ENCODE measurements around the gene SLAIN1. TPM values are rescaled to one million over a fixed set of nuclear protein-coding genes. Genes with fewer than 3 reads are reported as not detected.

The SLAIN1 gene
- total RNA-seq, 2 experiments from 2014 or later = 41.2 to 42.5 TPM

DNA sequence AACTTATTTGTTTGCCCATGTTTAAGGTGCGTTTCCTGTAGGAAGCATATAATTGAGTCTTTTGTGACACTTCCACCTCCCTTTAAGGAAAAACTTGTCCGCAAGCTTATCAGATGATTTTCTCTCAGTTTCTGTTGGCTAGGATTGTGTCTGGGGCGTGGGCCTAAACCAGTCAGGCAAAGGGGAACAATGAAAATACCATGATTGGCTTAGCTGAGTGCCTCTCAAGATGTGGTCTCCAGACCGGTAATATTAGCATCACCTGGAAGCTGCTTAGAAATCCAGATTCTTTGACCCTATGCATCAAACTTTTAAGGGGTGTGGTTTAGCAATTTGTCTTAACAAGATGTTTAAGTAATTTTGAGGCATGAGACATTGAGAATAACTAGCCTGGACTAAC is 20.0 kb downstream of the SLAIN1 start:
- no peak overlapping the region for H3K27ac Mint-ChIP-seq
- Histone ChIP-seq H3K9me3 (ENCODE audit: control insufficient read depth in 1 of 2, insufficient read depth in 1 of 2, low read length in 2 of 2) (no peaks in the 10 kb centered on the region), H3K36me3 (ENCODE audit: insufficient read depth, low read length) (peaks cover 17% of the 10 kb centered on the region), H3K27me3 (ENCODE audit: control insufficient read depth in 1 of 2, insufficient read depth in 2 of 2, low read length in 2 of 2) (no peaks in the 10 kb centered on the region), H3K27ac (ENCODE audit: low read depth in 1 of 2, low read length in 2 of 2) (no peak overlapping the region), H3K4me1 (ENCODE audit: insufficient read depth, low read length) (no peaks in the 10 kb centered on the region), H3K4me3 (ENCODE audit: low read length) (no peak overlapping the region)
- CTCF ChIA-PET = interaction anchor here (1.8 kb wide), 1 partner anchor 23 kb away, joined by 4 read pairs; no protein-coding TSS in a partner anchor
- ATAC-seq (ENCODE audit: poor library complexity) (no peak), DNase-seq (no peak)
- no peaks in the 10 kb centered on the region for H3K9me3 Mint-ChIP-seq
- no peaks in the 10 kb centered on the region for H3K27me3 Mint-ChIP-seq
- TF ChIP-seq, protein P1, sequence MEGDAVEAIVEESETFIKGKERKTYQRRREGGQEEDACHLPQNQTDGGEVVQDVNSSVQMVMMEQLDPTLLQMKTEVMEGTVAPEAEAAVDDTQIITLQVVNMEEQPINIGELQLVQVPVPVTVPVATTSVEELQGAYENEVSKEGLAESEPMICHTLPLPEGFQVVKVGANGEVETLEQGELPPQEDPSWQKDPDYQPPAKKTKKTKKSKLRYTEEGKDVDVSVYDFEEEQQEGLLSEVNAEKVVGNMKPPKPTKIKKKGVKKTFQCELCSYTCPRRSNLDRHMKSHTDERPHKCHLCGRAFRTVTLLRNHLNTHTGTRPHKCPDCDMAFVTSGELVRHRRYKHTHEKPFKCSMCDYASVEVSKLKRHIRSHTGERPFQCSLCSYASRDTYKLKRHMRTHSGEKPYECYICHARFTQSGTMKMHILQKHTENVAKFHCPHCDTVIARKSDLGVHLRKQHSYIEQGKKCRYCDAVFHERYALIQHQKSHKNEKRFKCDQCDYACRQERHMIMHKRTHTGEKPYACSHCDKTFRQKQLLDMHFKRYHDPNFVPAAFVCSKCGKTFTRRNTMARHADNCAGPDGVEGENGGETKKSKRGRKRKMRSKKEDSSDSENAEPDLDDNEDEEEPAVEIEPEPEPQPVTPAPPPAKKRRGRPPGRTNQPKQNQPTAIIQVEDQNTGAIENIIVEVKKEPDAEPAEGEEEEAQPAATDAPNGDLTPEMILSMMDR (IDR thresholded peaks at IDR 0.05) = no peak
- H3K4me3 Mint-ChIP-seq = no peak overlapping the region
- intact Hi-C loops (cut with DNase I, micrococcal nuclease) = no loop called here
- peaks cover 73% of the 10 kb centered on the region for H3K4me1 Mint-ChIP-seq (ENCODE audit: low read depth)
- H3K36me3 Mint-ChIP-seq (ENCODE audit: low read depth) = peaks cover 41% of the 10 kb centered on the region
- POLR2A ChIA-PET = no interaction called here

DNA sequence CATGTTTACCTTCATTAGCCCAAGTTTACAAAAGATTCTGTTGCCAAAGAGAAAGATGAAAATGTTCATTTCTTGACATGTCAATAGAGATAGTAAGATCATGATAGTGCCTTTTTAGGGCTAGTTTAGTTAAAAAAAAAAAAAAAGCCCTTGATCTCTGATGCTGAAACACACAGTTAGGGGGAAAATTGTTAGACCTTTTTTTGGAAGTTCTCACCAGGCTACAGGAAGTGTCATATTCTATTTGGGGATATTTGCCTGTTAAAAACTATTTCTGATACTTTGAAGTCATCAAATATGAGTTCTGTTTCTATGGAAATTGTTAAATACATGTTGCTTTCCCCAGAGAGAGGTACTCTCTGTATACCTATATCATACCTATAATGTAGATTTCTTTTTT is 21.6 kb downstream of the SLAIN1 start:
- H3K27me3 Mint-ChIP-seq = no peaks in the 10 kb centered on the region
- Histone ChIP-seq H3K4me3 (ENCODE audit: low read length) (no peak overlapping the region), H3K9me3 (ENCODE audit: control insufficient read depth in 1 of 2, insufficient read depth in 1 of 2, low read length in 2 of 2) (no peaks in the 10 kb centered on the region), H3K27me3 (ENCODE audit: control insufficient read depth in 1 of 2, insufficient read depth in 2 of 2, low read length in 2 of 2) (no peaks in the 10 kb centered on the region), H3K27ac (ENCODE audit: low read depth in 1 of 2, low read length in 2 of 2) (no peak overlapping the region), H3K4me1 (ENCODE audit: insufficient read depth, low read length) (no peaks in the 10 kb centered on the region), H3K36me3 (ENCODE audit: insufficient read depth, low read length) (peaks cover 21% of the 10 kb centered on the region)
- ATAC-seq (ENCODE audit: poor library complexity) (no peak), DNase-seq (no peak)
- intact Hi-C loops (cut with DNase I, micrococcal nuclease) = no loop called here
- POLR2A ChIA-PET = no interaction called here
- H3K4me3 Mint-ChIP-seq = no peak overlapping the region
- peaks cover 58% of the 10 kb centered on the region for H3K36me3 Mint-ChIP-seq (ENCODE audit: low read depth)
- H3K4me1 Mint-ChIP-seq (ENCODE audit: low read depth) = peaks cover 71% of the 10 kb centered on the region
- peak overlapping the region; percentile 36 for H3K27ac Mint-ChIP-seq
- CTCF ChIA-PET = interaction anchor here (1.8 kb wide), 1 partner anchor 22 kb away, joined by 4 read pairs; no protein-coding TSS in a partner anchor
- TF ChIP-seq, protein P1 (IDR thresholded peaks at IDR 0.05) = no peak
- H3K9me3 Mint-ChIP-seq = no peaks in the 10 kb centered on the region

DNA sequence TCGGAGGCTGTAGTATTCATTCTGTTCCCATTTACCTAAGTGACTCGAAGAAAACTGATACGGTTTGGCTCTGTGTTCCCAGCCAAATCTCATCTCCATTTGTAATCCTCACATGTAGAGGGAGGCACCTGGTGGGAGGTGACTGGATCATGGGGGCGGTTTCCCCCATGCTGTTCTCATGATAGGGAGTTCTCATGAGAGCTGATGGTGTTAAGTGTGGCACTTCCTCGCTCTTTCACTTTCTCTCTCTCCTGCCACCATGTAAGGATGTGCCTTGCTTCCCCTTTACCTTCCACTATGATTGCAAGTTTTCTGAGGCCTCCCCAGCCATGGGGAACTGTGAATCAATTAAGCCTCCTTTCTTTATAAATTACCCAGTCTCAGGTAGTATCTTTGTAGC is 23.5 kb downstream of the SLAIN1 start:
- Mint-ChIP-seq H3K4me1 (ENCODE audit: low read depth) (peaks cover 63% of the 10 kb centered on the region), H3K27me3 (no peaks in the 10 kb centered on the region), H3K4me3 (no peak overlapping the region), H3K9me3 (no peaks in the 10 kb centered on the region), H3K36me3 (ENCODE audit: low read depth) (peaks cover 75% of the 10 kb centered on the region), H3K27ac (no peak overlapping the region)
- no peak for DNase-seq
- H3K4me3 ChIP-seq (ENCODE audit: low read length) = no peak overlapping the region
- CTCF ChIA-PET = no interaction called here
- intact Hi-C loops (cut with DNase I, micrococcal nuclease) = no loop called here
- POLR2A ChIA-PET = no interaction called here
- H3K36me3 ChIP-seq (ENCODE audit: insufficient read depth, low read length) = peaks cover 27% of the 10 kb centered on the region
- no peaks in the 10 kb centered on the region for H3K27me3 ChIP-seq (ENCODE audit: control insufficient read depth in 1 of 2, insufficient read depth in 2 of 2, low read length in 2 of 2)
- TF ChIP-seq, protein P1 (IDR thresholded peaks at IDR 0.05) = no peak
- no peaks in the 10 kb centered on the region for H3K4me1 ChIP-seq (ENCODE audit: insufficient read depth, low read length)
- H3K9me3 ChIP-seq (ENCODE audit: control insufficient read depth in 1 of 2, insufficient read depth in 1 of 2, low read length in 2 of 2) = no peaks in the 10 kb centered on the region
- no peak for ATAC-seq (ENCODE audit: poor library complexity)
- H3K27ac ChIP-seq (ENCODE audit: low read depth in 1 of 2, low read length in 2 of 2) = no peak overlapping the region

All from CD4-positive, alpha-beta T cell (primary cell).